Small intestine (tissue), 7 donors: ENCODE measurements around the gene CEP131. TPM values are rescaled to one million over a fixed set of nuclear protein-coding genes. Genes with fewer than 3 reads are reported as not detected.
"Not testable (repeated sequence)": the region's sequence is repeated elsewhere in the genome, so short reads cannot be mapped to it uniquely, and the experiment has no call there.

Experiments
- DNase-seq, 2 donors: peaks; one replicate each; pipeline versions ENCODE4 v3.0.0 to v3.0.0-alpha.2; 2013
- FAIRE-seq: peaks from 2 replicates; lab custom pipeline; 2012; peaks lifted over from hg19 to GRCh38; lab: Jason Lieb, UNC
- H3K27ac ChIP-seq, 3 donors: one replicate each; pipeline ENCODE4 v1.5.1; 2013; ENCODE audit warnings: low read length in 2 of 3, mild to moderate bottlenecking in 2 of 3, control low read depth in 1 of 3, inconsistent platforms in 1 of 3, low read depth in 1 of 3, moderate library complexity in 1 of 3
- H3K27me3 ChIP-seq, 3 donors: one replicate each; pipeline ENCODE4 v1.6.1; 2013; ENCODE audit warnings: low read length in 3 of 3, inconsistent platforms in 1 of 3; ENCODE audit not compliant: control insufficient read depth in 3 of 3, insufficient read depth in 3 of 3
- H3K36me3 ChIP-seq, 3 donors: one replicate each; pipeline ENCODE4 v1.6.1; 2013; ENCODE audit warnings: low read length in 3 of 3, inconsistent platforms in 1 of 3, low read depth in 1 of 3, mild to moderate bottlenecking in 1 of 3, moderate library complexity in 1 of 3; ENCODE audit not compliant: control insufficient read depth in 3 of 3, insufficient read depth in 2 of 3
- H3K4me1 ChIP-seq, 3 donors: one replicate each; pipeline ENCODE4 v1.6.1; 2013; ENCODE audit warnings: low read length in 2 of 3, inconsistent platforms in 1 of 3, low read depth in 1 of 3, mild to moderate bottlenecking in 1 of 3, moderate library complexity in 1 of 3; ENCODE audit not compliant: control insufficient read depth in 3 of 3, insufficient read depth in 2 of 3
- H3K4me3 ChIP-seq, 3 donors: one replicate each; pipeline ENCODE4 v1.5.1; 2013; ENCODE audit warnings: low read length in 3 of 3, control low read depth in 1 of 3, inconsistent platforms in 1 of 3, low read depth in 1 of 3, mild to moderate bottlenecking in 1 of 3, moderate library complexity in 1 of 3
- H3K9me3 ChIP-seq, 2 donors: one replicate each; pipeline ENCODE4 v1.6.1; 2013; ENCODE audit warnings: low read depth in 1 of 2, low read length in 1 of 2; ENCODE audit not compliant: control insufficient read depth in 2 of 2, insufficient read depth in 1 of 2
- WGBS, 3 donors: extraction: QIAGEN DNeasy Blood & Tissue Kit; methylation state at CpG; one replicate each; pipeline ENCODE4 v1.1.7; 2013; 5-methylcytosine and 5-hydroxymethylcytosine counted together
- polyA plus RNA-seq, 4 donors: library from polyadenylated mRNA; stranded (reverse) in 3 of 4; unstranded in 1 of 4; fragments of 200-250 nt in 3 of 4; fragments of 120-200 nt in 1 of 4; gene quantifications; one replicate each; pipeline versions ENCODE4 v1.2.1 to v1.2.3, GENCODE V29; 2013
- donor health status: healthy with polysubstance abuse.
- donor health status: control.
- donor health status: control.
- donor health status: Bipolar disorder and iron deficiency.
- donor health status: healthy.

The CEP131 gene
- polyA plus RNA-seq, 4 donors, result 4.0 to 8.8 (median 6.6) TPM

GRCh38 chr17:81157848-81158687, 64.7 kb downstream of the CEP131 start:
- H3K9me3 ChIP-seq, result no peaks in the 10 kb centered on the region
- H3K4me1 ChIP-seq, result no peaks in the 10 kb centered on the region
- FAIRE-seq, result no peak
- H3K36me3 ChIP-seq, result peaks cover 0 to 49% (median 0%) of the 10 kb centered on the region in 3 donors
- WGBS, 3 donors, result 88 to 92% (median 92%) methylated on average over 39 of the region's 39 CpGs
- no peaks in the 10 kb centered on the region for H3K27me3 ChIP-seq
- DNase-seq, result no peak
- H3K4me3 ChIP-seq, result no peak overlapping the region
- no peak overlapping the region for H3K27ac ChIP-seq

GRCh38 chr17:81156866-81157805, 65.6 kb downstream of the CEP131 start:
- Histone ChIP-seq H3K27me3 (no peaks in the 10 kb centered on the region), H3K4me1 (no peaks in the 10 kb centered on the region), H3K4me3 (no peak overlapping the region), H3K9me3 (no peaks in the 10 kb centered on the region), H3K27ac (no peak overlapping the region), H3K36me3 (peaks cover 0 to 41% (median 0%) of the 10 kb centered on the region in 3 donors)
- WGBS, 3 donors, result 89 to 92% (median 91%) methylated on average over 36 to 38 of the region's 38 CpGs
- no peak for FAIRE-seq
- no peak for DNase-seq

GRCh38 chr17:81154961-81155360, 67.8 kb downstream of the CEP131 start:
- no peak for FAIRE-seq

GRCh38 chr17:81154016-81154415, 68.7 kb downstream of the CEP131 start:
- not testable (repeated sequence) for FAIRE-seq, H3K27ac ChIP-seq, H3K4me3 ChIP-seq, H3K4me1 ChIP-seq, H3K27me3 ChIP-seq, DNase-seq, H3K9me3 ChIP-seq
- 90 to 94% (median 93%) methylated on average over 9 of the region's 9 CpGs for WGBS, 3 donors
- H3K36me3 ChIP-seq, result peaks cover 0 to 38% (median 0%) of the 10 kb centered on the region in 3 donors

More at GRCh38 chr17:81154961-81155360, 67.8 kb downstream of the CEP131 start:
- Histone ChIP-seq H3K9me3 (no peaks in the 10 kb centered on the region), H3K4me1 (no peaks in the 10 kb centered on the region), H3K4me3 (no peak overlapping the region), H3K27me3 (no peaks in the 10 kb centered on the region), H3K27ac (no peak overlapping the region), H3K36me3 (peaks cover 0 to 36% (median 0%) of the 10 kb centered on the region in 3 donors)
- 93 to 95% (median 93%) methylated on average over 18 of the region's 18 CpGs for WGBS, 3 donors
- no peak for DNase-seq

GRCh38 chr17:81153340-81153803, 69.4 kb downstream of the CEP131 start:
- FAIRE-seq, result no peak
- Histone ChIP-seq H3K4me1 (no peaks in the 10 kb centered on the region), H3K9me3 (no peaks in the 10 kb centered on the region), H3K27me3 (no peaks in the 10 kb centered on the region), H3K36me3 (peaks cover 0 to 34% (median 0%) of the 10 kb centered on the region in 3 donors), H3K4me3 (no peak overlapping the region), H3K27ac (no peak overlapping the region)
- DNase-seq, result no peak
- 76 to 90% (median 80%) methylated on average over 17 of the region's 17 CpGs for WGBS, 3 donors

- Histone ChIP-seq H3K4me3 (no peak overlapping the region), H3K9me3 (no peaks in the 10 kb centered on the region), H3K27me3 (no peaks in the 10 kb centered on the region), H3K27ac (no peak overlapping the region), H3K36me3 (peaks cover 0 to 29% (median 0%) of the 10 kb centered on the region in 3 donors), H3K4me1 (no peaks in the 10 kb centered on the region)
- FAIRE-seq, result no peak
- no peak for DNase-seq
- WGBS, 3 donors, result 67 to 90% (median 79%) methylated on average over 8 of the region's 8 CpGs
These were observed 70.4 kb downstream of the CEP131 start for GRCh38 chr17:81152288-81152828.

- WGBS, 3 donors, result 86 to 87% (median 87%) methylated on average over 12 to 13 of the region's 13 CpGs
- Histone ChIP-seq H3K27ac (no peak overlapping the region), H3K27me3 (no peaks in the 10 kb centered on the region), H3K4me3 (no peak overlapping the region), H3K36me3 (peaks cover 0 to 30% (median 0%) of the 10 kb centered on the region in 3 donors), H3K4me1 (no peaks in the 10 kb centered on the region), H3K9me3 (no peaks in the 10 kb centered on the region)
- DNase-seq, result no peak
- no peak for FAIRE-seq
These were observed 71.5 kb downstream of the CEP131 start for GRCh38 chr17:81151278-81151677.
